ENCODE measurements around the gene MPP1.
A peak's percentile ranks its signal among the peaks of the same experiment; 100 is the strongest.

MPP1 gene

GRCh38 chrX:154731881-154732280 is 73.4 kb downstream of the MPP1 start:
- no peak overlapping the region for H3K4me3 ChIP-seq (ENCODE audit: low read depth, low read length)
- TF ChIP-seq CTCF (conservative IDR thresholded peaks at IDR 0.05; ENCODE audit: low read depth, low read length) = no peak
- peak; percentile 72 for DNase-seq (ENCODE audit: low read depth)

DNA sequence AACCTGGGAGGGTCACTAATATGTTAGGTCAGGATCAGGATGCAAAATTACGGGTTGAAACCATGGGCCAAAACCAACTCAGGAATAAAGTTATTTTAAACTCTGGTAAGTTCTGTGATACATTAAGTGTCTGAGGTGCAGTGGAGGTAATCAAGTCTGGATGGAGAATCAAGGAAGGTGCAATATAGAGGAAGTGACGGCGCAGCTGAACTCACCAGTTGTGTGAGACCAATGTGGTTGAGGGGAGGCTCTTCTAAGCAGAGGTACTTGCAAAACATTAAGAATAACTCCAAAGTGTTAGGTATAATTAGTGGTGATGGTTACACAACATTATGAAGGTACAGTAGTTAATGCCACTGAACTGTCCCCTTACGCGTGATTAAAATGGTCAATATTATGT is 74.1 kb downstream of the MPP1 start:
- DNase-seq (ENCODE audit: low read depth) = no peak
- no peak overlapping the region for H3K4me3 ChIP-seq (ENCODE audit: low read depth, low read length)
- no peak for TF ChIP-seq CTCF (conservative IDR thresholded peaks at IDR 0.05; ENCODE audit: low read depth, low read length)

GRCh38 chrX:154730253-154730891 is 74.9 kb downstream of the MPP1 start:
- no peak for TF ChIP-seq CTCF (conservative IDR thresholded peaks at IDR 0.05; ENCODE audit: low read depth, low read length)
- peak; percentile 86 for DNase-seq (ENCODE audit: low read depth)

GRCh38 chrX:154729439-154729838 is 75.8 kb downstream of the MPP1 start:
- no peak for TF ChIP-seq CTCF (conservative IDR thresholded peaks at IDR 0.05; ENCODE audit: low read depth, low read length)
- DNase-seq (ENCODE audit: low read depth) = no peak
- no peak overlapping the region for H3K4me3 ChIP-seq (ENCODE audit: low read depth, low read length)

More at GRCh38 chrX:154730253-154730891, 74.9 kb downstream of the MPP1 start:
- H3K4me3 ChIP-seq (ENCODE audit: low read depth, low read length) = no peak overlapping the region
